Neural cell (in vitro differentiated cells): Measurements from ENCODE around the gene TSPOAP1. TPM values are rescaled to one million over a fixed set of nuclear protein-coding genes. Genes with fewer than 3 reads are reported as not detected.

ENCODE experiments used
- H2AFZ ChIP-seq: fragments of 200-600, 300-800 bp; sonication (generic), shearing (Covaris generic); 2 replicates; pipeline ENCODE4 v1.6.0; 2014; ENCODE audit warnings: low read depth, mild to moderate bottlenecking, antibody characterized with exemption, low read length, moderate library complexity
- H3F3A ChIP-seq: fragments of 200-600 bp; shearing (Covaris generic); 2 replicates; pipeline ENCODE4 v1.6.1; 2016; ENCODE audit warnings: mild to moderate bottlenecking, moderate library complexity, mixed read lengths, antibody characterized with exemption, low read length; ENCODE audit not compliant: insufficient read depth, poor library complexity, severe bottlenecking
- H3K27ac ChIP-seq: fragments of 200-600, 300-800 bp; sonication (generic), shearing (Covaris generic); 2 replicates; pipeline ENCODE4 v1.5.1; 2014; ENCODE audit warnings: mild to moderate bottlenecking, low read length, moderate library complexity
- H3K27me3 ChIP-seq: fragments of 300-800, 200-600 bp; sonication (generic), shearing (Covaris generic); 2 replicates; pipeline ENCODE4 v1.6.0; 2014; ENCODE audit warnings: mild to moderate bottlenecking, low read depth, low read length, moderate library complexity; ENCODE audit not compliant: insufficient read depth
- H3K36me3 ChIP-seq: fragments of 300-800, 200-600 bp; sonication (generic), shearing (Covaris generic); 2 replicates; pipeline ENCODE4 v1.5.1; 2014; ENCODE audit warnings: mild to moderate bottlenecking, antibody characterized with exemption, low read length, moderate library complexity; ENCODE audit not compliant: insufficient read depth
- H3K4me2 ChIP-seq: fragments of 300-800, 200-600 bp; sonication (generic), shearing (Covaris generic); 2 replicates; pipeline ENCODE4 v1.6.0; 2014; ENCODE audit warnings: mild to moderate bottlenecking, low read length
- H3K4me3 ChIP-seq: fragments of 300-800, 200-600 bp; sonication (generic), shearing (Covaris generic); 2 replicates; pipeline ENCODE4 v1.5.1; 2014; ENCODE audit warnings: mild to moderate bottlenecking, low read length, moderate library complexity
- H3K79me2 ChIP-seq: fragments of 200-600 bp; shearing (Covaris generic); replicated peaks from 2 replicates; pipeline ENCODE4 v1.6.0; 2014; ENCODE audit warnings: mild to moderate bottlenecking, low read length, moderate library complexity; ENCODE audit not compliant: insufficient read depth
- H3K9ac ChIP-seq: fragments of 300-800, 200-600 bp; sonication (generic), shearing (Covaris generic); 2 replicates; pipeline ENCODE4 v1.6.1; 2016; ENCODE audit warnings: mild to moderate bottlenecking, low read length, mixed read lengths
- H3K9me2 ChIP-seq: fragments of 200-600 bp; shearing (Covaris generic); 2 replicates; pipeline ENCODE4 v1.6.1; 2016; ENCODE audit warnings: mild to moderate bottlenecking, low read length, mixed read lengths; ENCODE audit not compliant: insufficient read depth
- H3K9me3 ChIP-seq: fragments of 200-600, 300-800 bp; sonication (generic), shearing (Covaris generic); 2 replicates; pipeline ENCODE4 v1.6.1; 2016; ENCODE audit warnings: mild to moderate bottlenecking, mixed run types, low read length, moderate library complexity, mixed read lengths
- H4K20me1 ChIP-seq: fragments of 200-600 bp; shearing (Covaris generic); 2 replicates; pipeline ENCODE4 v1.6.1; 2016; ENCODE audit warnings: mild to moderate bottlenecking, mixed run types; ENCODE audit not compliant: insufficient read depth
- EP300 ChIP-seq: fragments of 450-650 bp; conservative IDR thresholded peaks from 2 replicates; pipeline ENCODE4 v1.6.1; 2014; ENCODE audit warnings: antibody characterized with exemption, mild to moderate bottlenecking, moderate library complexity; ENCODE audit not compliant: poor library complexity, severe bottlenecking
- EZH2 ChIP-seq: fragments of 200-600, 300-800 bp; shearing (Covaris generic), sonication (generic); IDR thresholded peaks from 2 replicates; pipeline ENCODE4 v1.6.1; 2014; ENCODE audit warnings: antibody characterized with exemption, low read length, borderline replicate concordance, mild to moderate bottlenecking; ENCODE audit not compliant: insufficient read depth, poor library complexity, severe bottlenecking
- MXI1 ChIP-seq: fragments of 450-650 bp; conservative IDR thresholded peaks from 2 replicates; pipeline ENCODE4 v1.6.1; 2014; ENCODE audit warnings: antibody characterized with exemption, mild to moderate bottlenecking; ENCODE audit not compliant: poor library complexity, severe bottlenecking
- POLR2AphosphoS5 ChIP-seq: IDR thresholded peaks from 2 replicates; pipeline ENCODE4 v1.6.1; 2012
- RAD21 ChIP-seq: fragments of 450-650 bp; conservative IDR thresholded peaks from 2 replicates; pipeline ENCODE4 v1.6.1; 2014; ENCODE audit warnings: antibody characterized with exemption, mild to moderate bottlenecking, moderate library complexity
- REST ChIP-seq: IDR thresholded peaks from 2 replicates; pipeline ENCODE4 v1.6.1; 2012; ENCODE audit warnings: borderline replicate concordance
- SMC3 ChIP-seq: fragments of 450-650 bp; conservative IDR thresholded peaks from 2 replicates; pipeline ENCODE4 v1.6.1; 2014; ENCODE audit warnings: antibody characterized with exemption, mild to moderate bottlenecking, moderate library complexity; ENCODE audit not compliant: poor library complexity
- TAF1 ChIP-seq: IDR thresholded peaks from 2 replicates; pipeline ENCODE4 v1.6.1; 2012; ENCODE audit warnings: low read depth
- polyA plus RNA-seq: library from polyadenylated mRNA; depleted of rRNA; stranded (reverse); fragments of >200 nt; gene quantifications from 2 replicates; pipeline ENCODE4 v1.2.3, GENCODE V29; 2014
- TF ChIP-seq, protein P1 (sequence below): fragments of 450-650 bp; IDR thresholded peaks from 2 replicates; pipeline ENCODE4 v1.5.1; 2014; ENCODE audit warnings: antibody characterized with exemption, mild to moderate bottlenecking, moderate library complexity; ENCODE audit not compliant: poor library complexity, severe bottlenecking

The TSPOAP1 gene
- polyA plus RNA-seq, 1 donor from 2014 or later = 103 TPM

DNA sequence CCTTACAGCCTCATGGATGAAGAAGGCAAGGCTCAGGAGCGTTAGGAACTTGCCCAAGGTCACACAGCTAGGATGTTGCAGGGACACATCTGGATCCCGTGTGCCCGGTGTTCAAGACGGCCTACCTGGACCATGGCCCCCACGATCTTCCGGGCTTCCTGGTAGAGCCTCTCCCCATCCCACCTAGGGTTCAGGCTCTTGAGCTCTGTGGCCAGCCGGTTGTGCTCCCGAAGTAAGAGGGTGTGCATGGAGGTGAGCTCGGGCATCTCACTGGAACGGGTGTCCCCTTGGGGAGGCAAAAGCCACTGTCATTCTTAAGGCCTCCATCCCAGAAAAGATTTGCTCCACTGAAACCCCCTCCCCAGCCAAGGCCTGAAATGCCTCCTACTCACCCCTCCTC lies 53.2 kb downstream of the TSPOAP1 start:
- H3K4me3 ChIP-seq = no peak overlapping the region
- H3K79me2 ChIP-seq = no peaks in the 10 kb centered on the region
- TF ChIP-seq RAD21 = no peak
- TF ChIP-seq, protein P1, sequence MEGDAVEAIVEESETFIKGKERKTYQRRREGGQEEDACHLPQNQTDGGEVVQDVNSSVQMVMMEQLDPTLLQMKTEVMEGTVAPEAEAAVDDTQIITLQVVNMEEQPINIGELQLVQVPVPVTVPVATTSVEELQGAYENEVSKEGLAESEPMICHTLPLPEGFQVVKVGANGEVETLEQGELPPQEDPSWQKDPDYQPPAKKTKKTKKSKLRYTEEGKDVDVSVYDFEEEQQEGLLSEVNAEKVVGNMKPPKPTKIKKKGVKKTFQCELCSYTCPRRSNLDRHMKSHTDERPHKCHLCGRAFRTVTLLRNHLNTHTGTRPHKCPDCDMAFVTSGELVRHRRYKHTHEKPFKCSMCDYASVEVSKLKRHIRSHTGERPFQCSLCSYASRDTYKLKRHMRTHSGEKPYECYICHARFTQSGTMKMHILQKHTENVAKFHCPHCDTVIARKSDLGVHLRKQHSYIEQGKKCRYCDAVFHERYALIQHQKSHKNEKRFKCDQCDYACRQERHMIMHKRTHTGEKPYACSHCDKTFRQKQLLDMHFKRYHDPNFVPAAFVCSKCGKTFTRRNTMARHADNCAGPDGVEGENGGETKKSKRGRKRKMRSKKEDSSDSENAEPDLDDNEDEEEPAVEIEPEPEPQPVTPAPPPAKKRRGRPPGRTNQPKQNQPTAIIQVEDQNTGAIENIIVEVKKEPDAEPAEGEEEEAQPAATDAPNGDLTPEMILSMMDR = no peak
- TF ChIP-seq EZH2 = no peak
- TF ChIP-seq POLR2AphosphoS5 = no peak
- no peak for TF ChIP-seq SMC3
- no peak for TF ChIP-seq MXI1
- no peak for TF ChIP-seq TAF1
- TF ChIP-seq EP300 = no peak
- TF ChIP-seq REST = no peak
- no peaks in the 10 kb centered on the region for H3K36me3 ChIP-seq
- no peak overlapping the region for H2AFZ ChIP-seq
- no peaks in the 10 kb centered on the region for H3K27me3 ChIP-seq
- no peaks in the 10 kb centered on the region for H3K9me3 ChIP-seq
- H3F3A ChIP-seq = no peaks in the 10 kb centered on the region
- H3K9ac ChIP-seq = no peak overlapping the region
- H3K9me2 ChIP-seq = no peaks in the 10 kb centered on the region
- H3K27ac ChIP-seq = no peak overlapping the region
- H3K4me2 ChIP-seq = no peak overlapping the region
- no peaks in the 10 kb centered on the region for H4K20me1 ChIP-seq

GRCh38 chr17:58273453-58274104 lies 55.0 kb downstream of the TSPOAP1 start:
- Histone ChIP-seq H3K27ac (no peak overlapping the region), H3K9me2 (no peaks in the 10 kb centered on the region), H3K27me3 (no peaks in the 10 kb centered on the region), H3F3A (no peaks in the 10 kb centered on the region), H3K4me3 (no peak overlapping the region), H2AFZ (no peak overlapping the region), H4K20me1 (no peaks in the 10 kb centered on the region), H3K79me2 (no peaks in the 10 kb centered on the region), H3K9me3 (no peaks in the 10 kb centered on the region), H3K36me3 (no peaks in the 10 kb centered on the region), H3K4me2 (no peak overlapping the region), H3K9ac (no peak overlapping the region)
- TF ChIP-seq, protein P1 = no peak
- no peak for TF ChIP-seq REST
- no peak for TF ChIP-seq EP300
- no peak for TF ChIP-seq POLR2AphosphoS5
- no peak for TF ChIP-seq MXI1
- no peak for TF ChIP-seq SMC3
- TF ChIP-seq EZH2 = no peak
- TF ChIP-seq TAF1 = no peak
- TF ChIP-seq RAD21 = no peak
